Liver (tissue), 9 donors: ENCODE data around the gene CCDC50. TPM values are rescaled to one million over a fixed set of nuclear protein-coding genes. Genes with fewer than 3 reads are reported as not detected.

ENCODE experiments used
- DNase-seq: peaks from one replicate; pipeline ENCODE4 v3.0.0-alpha.2; 2017; ENCODE audit warnings: low spot score
- H3K27ac ChIP-seq, 2 donors: one replicate each; pipeline ENCODE4 v1.7.0; 2013; ENCODE audit warnings: inconsistent platforms in 2 of 2, low read length in 2 of 2, control low read depth in 1 of 2, low read depth in 1 of 2, mild to moderate bottlenecking in 1 of 2
- H3K27me3 ChIP-seq, 4 donors: one replicate each; pipeline versions ENCODE4 v1.6.1 to v1.7.0; 2013; ENCODE audit warnings: low read length in 3 of 4, inconsistent platforms in 1 of 4, mild to moderate bottlenecking in 1 of 4, moderate library complexity in 1 of 4; ENCODE audit not compliant: control insufficient read depth in 4 of 4, insufficient read depth in 4 of 4
- H3K36me3 ChIP-seq, 4 donors: one replicate each; pipeline versions ENCODE4 v1.6.1 to v1.7.0; 2013; ENCODE audit warnings: low read length in 3 of 4, mild to moderate bottlenecking in 3 of 4, low read depth in 1 of 4, moderate library complexity in 1 of 4; ENCODE audit not compliant: control insufficient read depth in 4 of 4, insufficient read depth in 3 of 4
- H3K4me1 ChIP-seq, 4 donors: one replicate each; pipeline versions ENCODE4 v1.6.1 to v1.7.0; 2013; ENCODE audit warnings: low read length in 3 of 4, mild to moderate bottlenecking in 3 of 4, moderate library complexity in 1 of 4; ENCODE audit not compliant: control insufficient read depth in 4 of 4, insufficient read depth in 4 of 4
- H3K4me3 ChIP-seq, 3 donors: one replicate each; pipeline versions ENCODE4 v1.6.1 to v1.7.0; 2013; ENCODE audit warnings: low read length in 3 of 3, control low read depth in 1 of 3, low read depth in 1 of 3, mild to moderate bottlenecking in 1 of 3
- H3K9ac ChIP-seq, 2 donors: one replicate each; pipeline ENCODE4 v1.7.0; 2013; ENCODE audit warnings: low read length in 2 of 2, mild to moderate bottlenecking in 2 of 2, moderate library complexity in 2 of 2, control low read depth in 1 of 2, low read depth in 1 of 2
- H3K9me3 ChIP-seq, 4 donors: one replicate each; pipeline versions ENCODE4 v1.6.1 to v1.7.0; 2013; ENCODE audit warnings: low read length in 3 of 4; ENCODE audit not compliant: control insufficient read depth in 4 of 4
- EGR1 ChIP-seq, 2 donors: IDR thresholded peaks; 2 replicates each; pipeline ENCODE4 v1.6.1; 2016 to 2018; ENCODE audit warnings: antibody characterized with exemption in 2 of 2, low read depth in 2 of 2
- FOXA1 ChIP-seq: IDR thresholded peaks from 2 replicates; pipeline ENCODE4 v1.6.1; 2016; ENCODE audit warnings: antibody characterized with exemption
- FOXA2 ChIP-seq: IDR thresholded peaks from 2 replicates; pipeline ENCODE4 v1.6.1; 2016; ENCODE audit warnings: antibody characterized with exemption
- GABPA ChIP-seq, 2 donors: IDR thresholded peaks in 1 of 2; conservative IDR thresholded peaks in 1 of 2; 2 replicates each; pipeline ENCODE4 v1.6.1; 2016; ENCODE audit warnings: antibody characterized with exemption in 2 of 2, mild to moderate bottlenecking in 1 of 2, moderate library complexity in 1 of 2
- HNF4A ChIP-seq, 2 donors: conservative IDR thresholded peaks; 2 replicates each; pipeline ENCODE4 v1.6.1; 2016; ENCODE audit warnings: antibody characterized with exemption in 2 of 2, mild to moderate bottlenecking in 2 of 2
- HNF4G ChIP-seq: IDR thresholded peaks from 2 replicates; pipeline ENCODE4 v1.6.1; 2016; ENCODE audit warnings: antibody characterized with exemption
- JUND ChIP-seq, 2 donors: IDR thresholded peaks; 2 replicates each; pipeline ENCODE4 v1.6.1; 2016; ENCODE audit warnings: antibody characterized with exemption in 2 of 2
- NR2F2 ChIP-seq: IDR thresholded peaks from 2 replicates; pipeline ENCODE4 v1.6.1; 2016; ENCODE audit warnings: antibody characterized with exemption
- RAD21 ChIP-seq, 2 donors: IDR thresholded peaks; 2 replicates each; pipeline ENCODE4 v1.6.1; 2016; ENCODE audit warnings: antibody characterized with exemption in 2 of 2, mild to moderate bottlenecking in 2 of 2
- RXRA ChIP-seq, 2 donors: IDR thresholded peaks; 2 replicates each; pipeline ENCODE4 v1.6.1; 2017 to 2018; ENCODE audit warnings: antibody characterized with exemption in 2 of 2, mild to moderate bottlenecking in 1 of 2
- SP1 ChIP-seq: IDR thresholded peaks from 2 replicates; pipeline ENCODE4 v1.6.1; 2018; ENCODE audit warnings: antibody characterized with exemption, mild to moderate bottlenecking
- TAF1 ChIP-seq: conservative IDR thresholded peaks from 2 replicates; pipeline ENCODE4 v1.6.1; 2016; ENCODE audit warnings: antibody characterized with exemption, mild to moderate bottlenecking
- YY1 ChIP-seq: IDR thresholded peaks from 2 replicates; pipeline ENCODE4 v1.6.1; 2016; ENCODE audit warnings: antibody characterized with exemption, mild to moderate bottlenecking
- WGBS: extraction: QIAGEN DNeasy Blood & Tissue Kit; methylation state at CpG from one replicate; pipeline ENCODE4 v1.1.7; 2013; 5-methylcytosine and 5-hydroxymethylcytosine counted together
- polyA plus RNA-seq, 2 donors: library from polyadenylated mRNA; stranded (reverse) in 1 of 2; unstranded in 1 of 2; fragments of 200-250 nt in 1 of 2; fragments of >200 nt in 1 of 2; fragmentation: Nextera tagmentation in 1 of 2; extraction: Ambion mirVana in 1 of 2; gene quantifications; one replicate each; pipeline versions ENCODE4 v1.2.1 to v1.2.3, GENCODE V29; 2013 to 2015
- total RNA-seq, 2 donors: library from RNA; depleted of rRNA; stranded (reverse); fragments of >200 nt; gene quantifications; one replicate each; pipeline ENCODE4 v1.2.3, GENCODE V29; 2014
- TF ChIP-seq, protein P1 (sequence below): IDR thresholded peaks from 2 replicates; pipeline ENCODE4 v1.6.1; 2016; ENCODE audit warnings: antibody characterized with exemption
- TF ChIP-seq, protein P2 (sequence below): fragments of 150-350 bp; IDR thresholded peaks from 2 replicates; pipeline ENCODE4 v1.5.1; 2017; ENCODE audit warnings: improper control_type of control experiment, low read depth, low read length; ENCODE audit not compliant: missing input control
- TF ChIP-seq, protein P3 (sequence below): IDR thresholded peaks from 2 replicates; pipeline ENCODE4 v1.6.1; 2016; ENCODE audit warnings: antibody characterized with exemption, mild to moderate bottlenecking
- TF ChIP-seq, protein P4 (sequence below): IDR thresholded peaks from 2 replicates; pipeline ENCODE4 v1.6.1; 2016; ENCODE audit warnings: antibody characterized with exemption
- TF ChIP-seq, protein P5 (sequence below): IDR thresholded peaks from 2 replicates; pipeline ENCODE4 v1.6.1; 2016; ENCODE audit warnings: antibody characterized with exemption
- donor health status: healthy.
- donor health status: healthy.
- donor health status: healthy.
- donor health status: healthy.
- donor health status: healthy.

Gene CCDC50
- total and polyA plus RNA-seq, 4 donors, result 15.4 to 69.0 (median 33.6) TPM

DNA sequence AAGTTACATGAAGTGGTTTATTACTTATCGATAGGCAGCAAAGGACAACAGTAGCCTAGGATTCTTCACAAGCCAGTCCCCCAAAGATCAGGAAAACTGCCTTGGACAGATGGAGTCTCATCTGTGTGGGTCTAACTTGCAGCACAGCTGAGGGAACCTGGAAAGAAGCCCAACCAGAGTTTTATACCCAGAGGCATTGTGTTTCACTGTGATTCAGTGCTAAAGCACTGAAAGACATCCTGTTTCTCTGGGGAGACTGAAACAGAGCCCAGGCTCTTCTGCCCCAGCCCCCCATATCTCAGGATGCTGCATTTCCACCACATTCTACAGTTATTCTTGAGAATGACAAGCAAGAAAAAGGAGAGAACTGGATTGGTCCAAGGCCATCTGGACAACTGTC is 83.6 kb downstream of the CCDC50 start:
- Histone ChIP-seq H3K9ac (no peak overlapping the region), H3K27me3 (no peaks in the 10 kb centered on the region), H3K36me3 (no peaks in the 10 kb centered on the region), H3K9me3 (peaks cover 0 to 13% (median 3%) of the 10 kb centered on the region in 4 donors), H3K27ac (no peak overlapping the region), H3K4me1 (no peaks in the 10 kb centered on the region), H3K4me3 (no peak overlapping the region)
- TF ChIP-seq NR2F2, result no peak
- TF ChIP-seq JUND (IDR thresholded peaks at IDR 0.05), result no peak
- no peak for TF ChIP-seq RXRA (IDR thresholded peaks at IDR 0.05)
- no peak for TF ChIP-seq HNF4G
- TF ChIP-seq RAD21 (IDR thresholded peaks at IDR 0.05), result no peak
- TF ChIP-seq EGR1 (IDR thresholded peaks at IDR 0.05; ENCODE audit: low read depth in 2 of 2), result no peak
- TF ChIP-seq, protein P1, sequence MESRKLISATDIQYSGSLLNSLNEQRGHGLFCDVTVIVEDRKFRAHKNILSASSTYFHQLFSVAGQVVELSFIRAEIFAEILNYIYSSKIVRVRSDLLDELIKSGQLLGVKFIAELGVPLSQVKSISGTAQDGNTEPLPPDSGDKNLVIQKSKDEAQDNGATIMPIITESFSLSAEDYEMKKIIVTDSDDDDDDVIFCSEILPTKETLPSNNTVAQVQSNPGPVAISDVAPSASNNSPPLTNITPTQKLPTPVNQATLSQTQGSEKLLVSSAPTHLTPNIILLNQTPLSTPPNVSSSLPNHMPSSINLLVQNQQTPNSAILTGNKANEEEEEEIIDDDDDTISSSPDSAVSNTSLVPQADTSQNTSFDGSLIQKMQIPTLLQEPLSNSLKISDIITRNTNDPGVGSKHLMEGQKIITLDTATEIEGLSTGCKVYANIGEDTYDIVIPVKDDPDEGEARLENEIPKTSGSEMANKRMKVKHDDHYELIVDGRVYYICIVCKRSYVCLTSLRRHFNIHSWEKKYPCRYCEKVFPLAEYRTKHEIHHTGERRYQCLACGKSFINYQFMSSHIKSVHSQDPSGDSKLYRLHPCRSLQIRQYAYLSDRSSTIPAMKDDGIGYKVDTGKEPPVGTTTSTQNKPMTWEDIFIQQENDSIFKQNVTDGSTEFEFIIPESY, result no peak
- TF ChIP-seq, protein P2, sequence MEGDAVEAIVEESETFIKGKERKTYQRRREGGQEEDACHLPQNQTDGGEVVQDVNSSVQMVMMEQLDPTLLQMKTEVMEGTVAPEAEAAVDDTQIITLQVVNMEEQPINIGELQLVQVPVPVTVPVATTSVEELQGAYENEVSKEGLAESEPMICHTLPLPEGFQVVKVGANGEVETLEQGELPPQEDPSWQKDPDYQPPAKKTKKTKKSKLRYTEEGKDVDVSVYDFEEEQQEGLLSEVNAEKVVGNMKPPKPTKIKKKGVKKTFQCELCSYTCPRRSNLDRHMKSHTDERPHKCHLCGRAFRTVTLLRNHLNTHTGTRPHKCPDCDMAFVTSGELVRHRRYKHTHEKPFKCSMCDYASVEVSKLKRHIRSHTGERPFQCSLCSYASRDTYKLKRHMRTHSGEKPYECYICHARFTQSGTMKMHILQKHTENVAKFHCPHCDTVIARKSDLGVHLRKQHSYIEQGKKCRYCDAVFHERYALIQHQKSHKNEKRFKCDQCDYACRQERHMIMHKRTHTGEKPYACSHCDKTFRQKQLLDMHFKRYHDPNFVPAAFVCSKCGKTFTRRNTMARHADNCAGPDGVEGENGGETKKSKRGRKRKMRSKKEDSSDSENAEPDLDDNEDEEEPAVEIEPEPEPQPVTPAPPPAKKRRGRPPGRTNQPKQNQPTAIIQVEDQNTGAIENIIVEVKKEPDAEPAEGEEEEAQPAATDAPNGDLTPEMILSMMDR, result no peak
- TF ChIP-seq, protein P3, sequence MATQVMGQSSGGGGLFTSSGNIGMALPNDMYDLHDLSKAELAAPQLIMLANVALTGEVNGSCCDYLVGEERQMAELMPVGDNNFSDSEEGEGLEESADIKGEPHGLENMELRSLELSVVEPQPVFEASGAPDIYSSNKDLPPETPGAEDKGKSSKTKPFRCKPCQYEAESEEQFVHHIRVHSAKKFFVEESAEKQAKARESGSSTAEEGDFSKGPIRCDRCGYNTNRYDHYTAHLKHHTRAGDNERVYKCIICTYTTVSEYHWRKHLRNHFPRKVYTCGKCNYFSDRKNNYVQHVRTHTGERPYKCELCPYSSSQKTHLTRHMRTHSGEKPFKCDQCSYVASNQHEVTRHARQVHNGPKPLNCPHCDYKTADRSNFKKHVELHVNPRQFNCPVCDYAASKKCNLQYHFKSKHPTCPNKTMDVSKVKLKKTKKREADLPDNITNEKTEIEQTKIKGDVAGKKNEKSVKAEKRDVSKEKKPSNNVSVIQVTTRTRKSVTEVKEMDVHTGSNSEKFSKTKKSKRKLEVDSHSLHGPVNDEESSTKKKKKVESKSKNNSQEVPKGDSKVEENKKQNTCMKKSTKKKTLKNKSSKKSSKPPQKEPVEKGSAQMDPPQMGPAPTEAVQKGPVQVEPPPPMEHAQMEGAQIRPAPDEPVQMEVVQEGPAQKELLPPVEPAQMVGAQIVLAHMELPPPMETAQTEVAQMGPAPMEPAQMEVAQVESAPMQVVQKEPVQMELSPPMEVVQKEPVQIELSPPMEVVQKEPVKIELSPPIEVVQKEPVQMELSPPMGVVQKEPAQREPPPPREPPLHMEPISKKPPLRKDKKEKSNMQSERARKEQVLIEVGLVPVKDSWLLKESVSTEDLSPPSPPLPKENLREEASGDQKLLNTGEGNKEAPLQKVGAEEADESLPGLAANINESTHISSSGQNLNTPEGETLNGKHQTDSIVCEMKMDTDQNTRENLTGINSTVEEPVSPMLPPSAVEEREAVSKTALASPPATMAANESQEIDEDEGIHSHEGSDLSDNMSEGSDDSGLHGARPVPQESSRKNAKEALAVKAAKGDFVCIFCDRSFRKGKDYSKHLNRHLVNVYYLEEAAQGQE, result no peak
- no peak for TF ChIP-seq YY1
- no peak for TF ChIP-seq HNF4A (conservative IDR thresholded peaks at IDR 0.05)
- TF ChIP-seq GABPA (IDR thresholded peaks at IDR 0.05 in 1 of 2, conservative IDR thresholded peaks at IDR 0.05 in 1 of 2), result no peak
- TF ChIP-seq, protein P4, sequence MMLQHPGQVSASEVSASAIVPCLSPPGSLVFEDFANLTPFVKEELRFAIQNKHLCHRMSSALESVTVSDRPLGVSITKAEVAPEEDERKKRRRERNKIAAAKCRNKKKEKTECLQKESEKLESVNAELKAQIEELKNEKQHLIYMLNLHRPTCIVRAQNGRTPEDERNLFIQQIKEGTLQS, result no peak
- TF ChIP-seq TAF1, result no peak
- TF ChIP-seq FOXA2, result no peak
- TF ChIP-seq, protein P5, sequence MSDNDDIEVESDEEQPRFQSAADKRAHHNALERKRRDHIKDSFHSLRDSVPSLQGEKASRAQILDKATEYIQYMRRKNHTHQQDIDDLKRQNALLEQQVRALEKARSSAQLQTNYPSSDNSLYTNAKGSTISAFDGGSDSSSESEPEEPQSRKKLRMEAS, result no peak
- no peak for TF ChIP-seq SP1
- no peak for TF ChIP-seq FOXA1
- 88% methylated on average over 1 of the region's 1 CpG for WGBS
- DNase-seq, result no peak
